CD14-positive monocyte (primary cell): ENCODE measurements around the gene UCP2. TPM values are rescaled to one million over a fixed set of nuclear protein-coding genes. Genes with fewer than 3 reads are reported as not detected.

Experiments
- DNase-seq, 3 donors: peaks; one replicate each; pipeline ENCODE4 v3.0.0-alpha.2; 2011 to 2022
- H2AFZ ChIP-seq: 2 replicates; pipeline ENCODE4 v1.6.0; 2012; ENCODE audit warnings: mild to moderate bottlenecking, low read depth, low read length, inconsistent platforms; ENCODE audit not compliant: insufficient read depth, poor library complexity, severe bottlenecking
- H3K27ac ChIP-seq, 2 donors: 1 replicate in 1 of 2; 2 replicates in 1 of 2; pipeline ENCODE4 v1.5.1; 2012 to 2013; ENCODE audit warnings: low read length in 2 of 2, control low read depth in 1 of 2, inconsistent platforms in 1 of 2, low read depth in 1 of 2, mild to moderate bottlenecking in 1 of 2
- H3K27me3 ChIP-seq, 2 donors: one replicate each; pipeline versions ENCODE4 v1.6.0 to v1.6.1; 2011 to 2013; ENCODE audit warnings: low read length in 2 of 2; ENCODE audit not compliant: control insufficient read depth in 2 of 2, insufficient read depth in 2 of 2
- H3K36me3 ChIP-seq, 2 donors: replicated peaks in 1 of 2; 1 replicate in 1 of 2; 2 replicates in 1 of 2; pipeline versions ENCODE4 v1.5.1 to v1.6.1; 2012 to 2013; ENCODE audit warnings: low read length in 2 of 2, control low read depth in 1 of 2, inconsistent platforms in 1 of 2, mild to moderate bottlenecking in 1 of 2; ENCODE audit not compliant: insufficient read depth in 2 of 2, control insufficient read depth in 1 of 2
- H3K4me1 ChIP-seq, 2 donors: 1 replicate in 1 of 2; 2 replicates in 1 of 2; pipeline versions ENCODE4 v1.5.1 to v1.6.1; 2012 to 2013; ENCODE audit warnings: low read length in 2 of 2, control low read depth in 1 of 2, inconsistent platforms in 1 of 2, mild to moderate bottlenecking in 1 of 2, moderate library complexity in 1 of 2; ENCODE audit not compliant: insufficient read depth in 2 of 2, control insufficient read depth in 1 of 2
- H3K4me2 ChIP-seq: replicated peaks from 2 replicates; pipeline ENCODE3; 2012; ENCODE audit warnings: low read length, moderate library complexity, mild to moderate bottlenecking; ENCODE audit not compliant: poor library complexity, severe bottlenecking; ENCODE audit errors: extremely low read depth
- H3K4me3 ChIP-seq, 3 experiments: fragments of 200-600 bp in 1 of 3; sonication (generic) in 1 of 3; replicated peaks in 1 of 3; 1 replicate in 2 of 3; 2 replicates in 1 of 3; pipeline ENCODE4 v1.5.1; 2011 to 2013; ENCODE audit warnings: low read length in 3 of 3, mild to moderate bottlenecking in 3 of 3, control low read depth in 2 of 3, low read depth in 2 of 3, inconsistent platforms in 1 of 3, moderate library complexity in 1 of 3
- H3K79me2 ChIP-seq: 2 replicates; pipeline ENCODE4 v1.6.0; 2012; ENCODE audit warnings: mild to moderate bottlenecking, control low read depth, inconsistent platforms, low read length, moderate library complexity; ENCODE audit not compliant: insufficient read depth
- H3K9ac ChIP-seq: 2 replicates; pipeline ENCODE4 v1.6.0; 2017; ENCODE audit warnings: low read length, mild to moderate bottlenecking; ENCODE audit not compliant: insufficient read depth, poor library complexity, severe bottlenecking
- H3K9me3 ChIP-seq, 2 donors: replicated peaks in 1 of 2; 1 replicate in 1 of 2; 2 replicates in 1 of 2; pipeline versions ENCODE4 v1.5.1 to v1.6.1; 2012 to 2013; ENCODE audit warnings: low read length in 2 of 2, control low read depth in 1 of 2; ENCODE audit not compliant: control insufficient read depth in 1 of 2, insufficient read depth in 1 of 2
- H4K20me1 ChIP-seq: 2 replicates; pipeline ENCODE4 v1.6.0; 2012; ENCODE audit warnings: mild to moderate bottlenecking, low read length, control low read depth, moderate library complexity; ENCODE audit not compliant: insufficient read depth
- H3K27ac Mint-ChIP-seq, 7 donors: one replicate each; pipeline ENCODE4 v1.8.0; 2020; ENCODE audit warnings: mild to moderate bottlenecking in 7 of 7, mixed read lengths in 7 of 7, moderate library complexity in 6 of 7, inconsistent platforms in 2 of 7
- H3K27me3 Mint-ChIP-seq, 3 donors: one replicate each; pipeline ENCODE4 v1.8.0; 2021 to 2022; ENCODE audit warnings: low read depth in 3 of 3, mild to moderate bottlenecking in 3 of 3, mixed read lengths in 3 of 3, moderate library complexity in 3 of 3, inconsistent platforms in 1 of 3
- H3K36me3 Mint-ChIP-seq, 2 donors: one replicate each; pipeline ENCODE4 v1.8.0; 2020; ENCODE audit warnings: mixed read lengths in 2 of 2, inconsistent platforms in 1 of 2, mild to moderate bottlenecking in 1 of 2
- H3K4me1 Mint-ChIP-seq: one replicate; pipeline ENCODE4 v1.8.0; 2020; ENCODE audit warnings: mild to moderate bottlenecking, mixed read lengths
- H3K4me3 Mint-ChIP-seq, 2 donors: one replicate each; pipeline ENCODE4 v1.8.0; 2020; ENCODE audit warnings: mild to moderate bottlenecking in 2 of 2, mixed read lengths in 2 of 2, moderate library complexity in 1 of 2
- H3K9me3 Mint-ChIP-seq, 7 donors: one replicate each; pipeline ENCODE4 v1.8.0; 2020 to 2022; ENCODE audit warnings: mixed read lengths in 7 of 7, mild to moderate bottlenecking in 6 of 7, moderate library complexity in 6 of 7, inconsistent platforms in 2 of 7
- WGBS: methylation state at CpG from one replicate; pipeline ENCODE4 v1.1.5; 2013; ENCODE audit warnings: missing lambda C conversion rate; ENCODE audit not compliant: insufficient coverage; 5-methylcytosine and 5-hydroxymethylcytosine counted together
- intact Hi-C, 2 donors: fragments of 100-400 bp; cut with micrococcal nuclease; formaldehyde crosslinking; loops; one replicate each; pipeline versions ENCODE4 v1.15.0 to v1.15.1; 2023
- polyA minus RNA-seq: library from RNA; depleted of rRNA, polyadenylated mRNA; stranded (reverse); fragments of >200 nt; gene quantifications from 2 replicates; pipeline ENCODE4 v1.2.3, GENCODE V29; 2012
- polyA plus RNA-seq, 3 donors: library from polyadenylated mRNA; depleted of rRNA in 1 of 3; unstranded in 2 of 3; stranded (reverse) in 1 of 3; fragments of 300-500 nt in 2 of 3; fragments of >200 nt in 1 of 3; fragmentation: Illumina TruSeq in 2 of 3; gene quantifications; 1 replicate in 2 of 3; 2 replicates in 1 of 3; pipeline ENCODE4 v1.2.3, GENCODE V29; 2012 to 2021
- total RNA-seq, 12 experiments: library from RNA in 1 of 12; stranded (reverse) in 1 of 12; fragments of 120-200 nt in 1 of 12; gene quantifications; one replicate each; pipeline ENCODE4 v1.2.4 and lab custom pipeline; 2013 to 2026; ENCODE audit warnings: mixed read lengths in 6 of 12, inconsistent platforms in 1 of 12
- TF ChIP-seq, protein P1 (sequence below): fragments of 200-600 bp; IDR thresholded peaks from one replicate; pipeline ENCODE4 v1.8.0; 2022; ENCODE audit warnings: antibody characterized with exemption, mild to moderate bottlenecking

The UCP2 gene, protein sequence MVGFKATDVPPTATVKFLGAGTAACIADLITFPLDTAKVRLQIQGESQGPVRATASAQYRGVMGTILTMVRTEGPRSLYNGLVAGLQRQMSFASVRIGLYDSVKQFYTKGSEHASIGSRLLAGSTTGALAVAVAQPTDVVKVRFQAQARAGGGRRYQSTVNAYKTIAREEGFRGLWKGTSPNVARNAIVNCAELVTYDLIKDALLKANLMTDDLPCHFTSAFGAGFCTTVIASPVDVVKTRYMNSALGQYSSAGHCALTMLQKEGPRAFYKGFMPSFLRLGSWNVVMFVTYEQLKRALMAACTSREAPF
- 49.2 TPM for total RNA-seq (2013)
- polyA plus RNA-seq = 100 to 1,000 TPM; 496 to 665 (median 649) TPM
- 79.7 and 132 TPM in 2 replicates for polyA minus RNA-seq
- 6.7 to 56.6 (median 27.8) reads per million in 11 experiments for total RNA-seq (lab: John Stamatoyannopoulos, UW)

DNA sequence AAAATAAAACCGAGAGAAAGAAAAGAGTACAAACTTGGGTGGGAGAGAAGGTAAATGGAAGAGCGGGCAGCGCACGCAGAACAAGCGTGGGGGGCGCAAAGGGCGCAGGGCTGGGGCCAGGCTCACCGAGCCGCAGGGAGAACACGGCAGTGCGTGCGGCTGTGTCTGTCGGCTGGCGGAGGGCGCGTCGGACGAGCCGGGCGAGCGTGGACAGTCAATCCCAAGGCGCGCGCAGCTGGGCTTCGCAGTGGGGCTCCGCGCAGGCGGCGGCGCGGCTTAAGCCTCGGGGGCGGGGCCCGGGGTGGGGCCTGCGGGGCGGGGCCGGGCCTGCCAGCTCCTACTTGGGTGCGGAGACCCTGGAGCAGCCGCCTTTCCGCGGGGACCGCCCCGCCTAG lies at the start of gene UCP2:
TSS of gene UCP2 (minus strand) at position 249 of the 395 bp plus-strand sequence. CDS start 4,465 bp downstream, outside the sequence.
- peaks cover 48% of the 10 kb centered on the region for H4K20me1 ChIP-seq
- H3K27ac ChIP-seq = peak within 1 kb of the TSS; percentile 96 to 98
- H3K27me3 ChIP-seq = no peaks in the 10 kb centered on the region
- H2AFZ ChIP-seq = peak within 1 kb of the TSS; percentile 78
- Mint-ChIP-seq H3K36me3 (peaks cover 35 to 48% of the 10 kb centered on the region in 2 donors), H3K27ac (peak within 1 kb of the TSS; percentile 99 to 100 (median 100)), H3K4me3 (peak within 1 kb of the TSS; percentile 99 to 100), H3K27me3 (no peaks in the 10 kb centered on the region), H3K4me1 (peaks cover 55% of the 10 kb centered on the region), H3K9me3 (peaks cover 0 to 3% (median 0%) of the 10 kb centered on the region in 7 donors)
- WGBS = under 1% methylated on average over 42 of the region's 43 CpGs
- peak within 1 kb of the TSS; percentile 99 for H3K4me2 ChIP-seq
- H3K9me3 ChIP-seq = no peaks in the 10 kb centered on the region
- TF ChIP-seq, protein P1, sequence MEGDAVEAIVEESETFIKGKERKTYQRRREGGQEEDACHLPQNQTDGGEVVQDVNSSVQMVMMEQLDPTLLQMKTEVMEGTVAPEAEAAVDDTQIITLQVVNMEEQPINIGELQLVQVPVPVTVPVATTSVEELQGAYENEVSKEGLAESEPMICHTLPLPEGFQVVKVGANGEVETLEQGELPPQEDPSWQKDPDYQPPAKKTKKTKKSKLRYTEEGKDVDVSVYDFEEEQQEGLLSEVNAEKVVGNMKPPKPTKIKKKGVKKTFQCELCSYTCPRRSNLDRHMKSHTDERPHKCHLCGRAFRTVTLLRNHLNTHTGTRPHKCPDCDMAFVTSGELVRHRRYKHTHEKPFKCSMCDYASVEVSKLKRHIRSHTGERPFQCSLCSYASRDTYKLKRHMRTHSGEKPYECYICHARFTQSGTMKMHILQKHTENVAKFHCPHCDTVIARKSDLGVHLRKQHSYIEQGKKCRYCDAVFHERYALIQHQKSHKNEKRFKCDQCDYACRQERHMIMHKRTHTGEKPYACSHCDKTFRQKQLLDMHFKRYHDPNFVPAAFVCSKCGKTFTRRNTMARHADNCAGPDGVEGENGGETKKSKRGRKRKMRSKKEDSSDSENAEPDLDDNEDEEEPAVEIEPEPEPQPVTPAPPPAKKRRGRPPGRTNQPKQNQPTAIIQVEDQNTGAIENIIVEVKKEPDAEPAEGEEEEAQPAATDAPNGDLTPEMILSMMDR = no peak
- intact Hi-C loops = loop anchor here (2.0 to 5.0 kb wide), 3 partner anchors 40 to 190 kb away; partner anchors contain the start of genes C2CD3 (in 1 of the 2) and PPME1 (in 1 of the 2)
- peaks cover 56 to 68% of the 10 kb centered on the region in 2 donors for H3K4me1 ChIP-seq
- H3K4me3 ChIP-seq = peak within 1 kb of the TSS; percentile 71 to 97 (median 96)
- H3K9ac ChIP-seq = peak within 1 kb of the TSS; percentile 89
- peaks cover 26 to 40% of the 10 kb centered on the region in 2 donors for H3K36me3 ChIP-seq
- peaks cover 50% of the 10 kb centered on the region for H3K79me2 ChIP-seq
- DNase-seq = peak; percentile 70 to 80 (median 75)

DNA sequence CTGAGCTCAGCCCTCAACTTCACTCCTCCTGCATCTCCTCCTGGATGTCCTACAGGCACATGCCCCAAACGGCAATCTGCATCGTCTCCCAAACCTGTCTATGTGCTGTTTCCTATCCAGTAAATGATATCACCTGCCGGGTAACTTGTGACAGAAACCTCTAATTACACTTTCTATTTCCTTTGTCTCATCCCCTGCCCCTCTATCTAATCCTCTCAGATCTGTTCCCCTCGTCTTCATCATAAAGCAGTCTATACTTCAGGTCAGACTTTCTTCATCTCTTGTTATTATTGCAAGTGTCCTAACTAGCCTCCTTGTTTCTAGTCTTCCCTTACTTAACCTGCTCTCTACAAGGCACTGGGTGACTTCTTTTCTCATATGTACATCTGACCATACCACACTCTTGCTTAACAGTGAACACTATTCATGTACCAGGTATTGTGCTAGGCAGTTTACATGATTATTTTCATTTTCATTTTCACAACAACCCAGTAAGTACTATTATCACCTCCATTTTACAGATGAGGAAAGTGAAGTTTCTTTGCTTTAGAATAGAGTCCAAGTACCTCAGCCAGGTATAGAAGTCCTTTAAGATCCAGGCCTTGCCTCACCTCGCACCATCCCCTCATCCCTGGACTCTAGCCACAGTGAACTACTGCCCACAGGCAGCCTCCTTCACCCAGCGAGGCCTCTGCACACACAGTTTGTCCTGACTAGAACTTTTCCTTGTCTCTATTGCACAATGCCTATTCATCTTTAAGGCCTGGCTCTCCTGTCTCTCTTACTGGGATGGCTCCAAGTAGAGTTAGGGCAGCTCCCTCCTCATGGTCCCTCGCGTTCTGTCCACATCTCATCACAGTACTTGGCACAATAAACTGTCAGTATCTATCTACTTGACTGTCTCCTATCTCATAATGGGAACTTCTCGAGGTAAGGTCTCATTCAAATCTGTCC lies 48.4 kb upstream of the UCP2 start:
- no peak for DNase-seq
- Histone ChIP-seq H2AFZ (no peak overlapping the region), H3K27ac (peak overlapping the region in 1 of 2 donors; percentile 6), H3K9me3 (no peaks in the 10 kb centered on the region), H4K20me1 (no peaks in the 10 kb centered on the region), H3K79me2 (no peaks in the 10 kb centered on the region), H3K27me3 (no peaks in the 10 kb centered on the region), H3K4me3 (no peak overlapping the region), H3K36me3 (peaks cover 11 to 61% of the 10 kb centered on the region in 2 donors), H3K4me2 (no peak overlapping the region), H3K4me1 (peaks cover 11 to 12% of the 10 kb centered on the region in 2 donors), H3K9ac (no peak overlapping the region)
- 92% methylated on average over 9 of the region's 9 CpGs for WGBS
- TF ChIP-seq, protein P1 = no peak
- Mint-ChIP-seq H3K9me3 (no peaks in the 10 kb centered on the region), H3K27me3 (peaks cover 0 to 3% (median 0%) of the 10 kb centered on the region in 3 donors), H3K27ac (peak overlapping the region in 4 of 7 donors; percentile 6 to 45 (median 22)), H3K36me3 (peaks cover 53 to 54% of the 10 kb centered on the region in 2 donors), H3K4me3 (no peak overlapping the region), H3K4me1 (peaks cover 19% of the 10 kb centered on the region)
- intact Hi-C loops = no loop called here
